HCT116 (cell line): ENCODE results near the gene H19. TPM values are rescaled to one million over a fixed set of nuclear protein-coding genes. Genes with fewer than 3 reads are reported as not detected.
A peak's percentile ranks its signal among the peaks of the same experiment; 100 is the strongest.

ENCODE experiments used
- ATAC-seq: fragments of 200-7000 bp; cut with Tn5 transposase; 2 replicates; pipeline ENCODE4 v1.9.1; 2020; ENCODE audit warnings: mild to moderate bottlenecking, moderate library complexity
- BruUV-seq: library from RNA; stranded (reverse); fragments of 400-500 nt; replicated peaks from 2 replicates; lab custom pipeline; 2021; lab: Mats Ljungman, UMichigan
- CTCF ChIA-PET: fragments of 300-600 bp; sonication (Branson Sonifier 250); formaldehyde crosslinking; loops from one replicate; lab custom pipeline; 2021; ENCODE audit warnings: antibody characterized with exemption; lab: Charles Lee
- POLR2A ChIA-PET: fragments of 300-600, 350-600 bp; sonication (Branson Sonifier 250); formaldehyde crosslinking; loops from one replicate; lab custom pipeline; 2021; ENCODE audit warnings: antibody characterized with exemption; lab: Charles Lee
- RAD21 ChIA-PET, 2 experiments: fragments of 300-600 bp; sonication (Branson Sonifier 250); formaldehyde crosslinking; loops; one replicate each; lab custom pipeline; 2023; ENCODE audit warnings: low total read pairs in 2 of 2; ENCODE audit not compliant: uncharacterized antibody in 2 of 2, unreplicated experiment in 2 of 2, low non-redundant PET in 1 of 2; lab: Charles Lee
- DNase-seq: peaks from one replicate; pipeline ENCODE4 v3.0.0-alpha.2; 2010; ENCODE audit warnings: low read depth, low spot score
- H2AFZ ChIP-seq: fragments of 200-600 bp; shearing (Covaris generic), sonication (generic); 2 replicates; pipeline ENCODE4 v1.6.1; 2017; ENCODE audit warnings: low read depth, mixed run types, mixed read lengths, antibody characterized with exemption, low read length; ENCODE audit not compliant: poor library complexity, severe bottlenecking
- H3K27ac ChIP-seq: 2 replicates; pipeline ENCODE4 v1.5.1; 2012; ENCODE audit warnings: low read depth, low read length
- H3K27me3 ChIP-seq: fragments of 200-600 bp; sonication (generic); 2 replicates; pipeline ENCODE4 v1.6.1; 2016; ENCODE audit warnings: mixed run types, low read length, mixed read lengths; ENCODE audit not compliant: insufficient read depth
- H3K36me3 ChIP-seq, 2 experiments: fragments of 200-500 bp in 1 of 2; fragments of 200-600 bp in 1 of 2; sonication (Bioruptor generic) in 1 of 2; sonication (generic) in 1 of 2; 2 replicates each; pipeline versions ENCODE4 v1.5.1 to v1.6.1; 2014 to 2016; ENCODE audit warnings: low read length in 2 of 2, inconsistent platforms in 1 of 2, mixed read lengths in 1 of 2, mixed run types in 1 of 2; ENCODE audit not compliant: insufficient read depth in 2 of 2, control insufficient read depth in 1 of 2
- H3K4me1 ChIP-seq, 2 experiments: fragments of 200-600 bp in 1 of 2; sonication (generic) in 1 of 2; 2 replicates each; pipeline versions ENCODE4 v1.5.1 to v1.6.1; 2012 to 2017; ENCODE audit warnings: low read length in 2 of 2, inconsistent platforms in 1 of 2, mild to moderate bottlenecking in 1 of 2, mixed read lengths in 1 of 2, mixed run types in 1 of 2, moderate library complexity in 1 of 2; ENCODE audit not compliant: insufficient read depth in 2 of 2, control insufficient read depth in 1 of 2
- H3K4me2 ChIP-seq: fragments of 200-600 bp; sonication (generic); 2 replicates; pipeline ENCODE4 v1.6.1; 2017; ENCODE audit warnings: mixed run types, low read length, mixed read lengths
- H3K4me3 ChIP-seq, 2 experiments: fragments of 200-600 bp in 1 of 2; sonication (generic) in 1 of 2; replicated peaks in 1 of 2; 2 replicates each; pipeline ENCODE4 v1.5.1; 2011 to 2016; ENCODE audit warnings: low read length in 2 of 2, control low read depth in 1 of 2, low read depth in 1 of 2, mild to moderate bottlenecking in 1 of 2, mixed read lengths in 1 of 2, mixed run types in 1 of 2
- H3K79me2 ChIP-seq: fragments of 200-600 bp; sonication (generic); 2 replicates; pipeline ENCODE4 v1.6.1; 2017; ENCODE audit warnings: mild to moderate bottlenecking, mixed run types, low read length, moderate library complexity, mixed read lengths; ENCODE audit not compliant: insufficient read depth
- H3K9ac ChIP-seq: fragments of 200-600 bp; sonication (generic); 2 replicates; pipeline ENCODE4 v1.6.1; 2016; ENCODE audit warnings: low read length, mixed read lengths
- H3K9me2 ChIP-seq: fragments of 200-600 bp; sonication (generic), shearing (Covaris generic); 2 replicates; pipeline ENCODE4 v1.6.1; 2017; ENCODE audit warnings: mixed run types, mild to moderate bottlenecking, moderate library complexity; ENCODE audit not compliant: insufficient read depth
- H3K9me3 ChIP-seq, 2 experiments: fragments of 200-500 bp in 1 of 2; fragments of 200-600 bp in 1 of 2; sonication (Bioruptor generic) in 1 of 2; sonication (generic) in 1 of 2; 2 replicates each; pipeline ENCODE4 v1.6.1; 2014 to 2017; ENCODE audit warnings: low read length in 2 of 2, mixed read lengths in 2 of 2, inconsistent platforms in 1 of 2, low read depth in 1 of 2, mild to moderate bottlenecking in 1 of 2, mixed run types in 1 of 2, moderate library complexity in 1 of 2; ENCODE audit not compliant: control insufficient read depth in 1 of 2, insufficient read depth in 1 of 2
- H4K20me1 ChIP-seq: fragments of 200-600 bp; sonication (generic), shearing (Covaris generic); 2 replicates; pipeline ENCODE4 v1.6.1; 2017; ENCODE audit warnings: mixed run types, mild to moderate bottlenecking, moderate library complexity; ENCODE audit not compliant: insufficient read depth
- CEBPB ChIP-seq: IDR thresholded peaks from 2 replicates; pipeline ENCODE4 v1.6.1; 2012; ENCODE audit warnings: low read depth
- EGR1 ChIP-seq: IDR thresholded peaks from 2 replicates; pipeline ENCODE4 v1.6.1; 2012; ENCODE audit warnings: low read depth
- EZH2phosphoT487 ChIP-seq: fragments of 200-600 bp; IDR thresholded peaks from 2 replicates; pipeline ENCODE4 v1.6.1; 2018; ENCODE audit warnings: antibody characterized with exemption, borderline replicate concordance
- POLR2AphosphoS5 ChIP-seq: IDR thresholded peaks from 2 replicates; pipeline ENCODE4 v1.6.1; 2011; ENCODE audit warnings: mild to moderate bottlenecking, low read depth, low read length, moderate library complexity
- REST ChIP-seq: IDR thresholded peaks from 2 replicates; pipeline ENCODE4 v1.6.1; 2012; ENCODE audit warnings: low read depth
- SIN3A ChIP-seq: IDR thresholded peaks from 2 replicates; pipeline ENCODE4 v1.6.1; 2012; ENCODE audit warnings: low read depth
- YY1 ChIP-seq: IDR thresholded peaks from 2 replicates; pipeline ENCODE4 v1.6.1; 2011; ENCODE audit warnings: low read length, low read depth, moderate library complexity, mild to moderate bottlenecking; ENCODE audit not compliant: insufficient replicate concordance; ENCODE audit errors: extremely low read depth
- ZBTB33 ChIP-seq: IDR thresholded peaks from 2 replicates; pipeline ENCODE4 v1.6.1; 2011; ENCODE audit warnings: mild to moderate bottlenecking, low read length, moderate library complexity; ENCODE audit not compliant: insufficient replicate concordance; ENCODE audit errors: extremely low read depth
- intact Hi-C: fragments of 100-400 bp; cut with micrococcal nuclease; formaldehyde crosslinking; loops from 2 replicates; pipeline ENCODE4 v1.10.0; 2022
- total RNA-seq: library from RNA; stranded (reverse); gene quantifications from one replicate; pipeline ENCODE4 v1.2.1, GENCODE V29; 2021; ENCODE audit not compliant: unreplicated experiment

Gene H19
- total RNA-seq, 1 experiment from 2014 or later = 10.5 TPM

GRCh38 chr11:1948389-1948788 lies 49.3 kb downstream of the H19 start:
- Histone ChIP-seq H3K36me3 (no peaks in the 10 kb centered on the region), H3K9ac (no peak overlapping the region), H4K20me1 (no peaks in the 10 kb centered on the region), H3K4me1 (peaks cover 0 to 5% of the 10 kb centered on the region in 2 experiments; a peak in 1 of 4 replicates), H3K4me3 (no peak overlapping the region), H3K27me3 (no peaks in the 10 kb centered on the region), H3K4me2 (no peak overlapping the region), H3K79me2 (no peaks in the 10 kb centered on the region), H3K9me3 (no peaks in the 10 kb centered on the region), H3K9me2 (no peaks in the 10 kb centered on the region), H2AFZ (no peak overlapping the region), H3K27ac (no peak overlapping the region)
- RAD21 ChIA-PET = interaction anchor here (0.7 to 1.4 kb wide), 2 partner anchors 255 to 296 kb away, joined by 3 to 5 read pairs; no protein-coding TSS in a partner anchor
- CTCF ChIA-PET = interaction anchor here (0.8 to 4.2 kb wide), 10 partner anchors 11 to 296 kb away, joined by 3 to 43 read pairs (median 6); partner anchors contain the start of genes H19 and SYT8
- TF ChIP-seq CEBPB (no peak), ZBTB33 (no peak), POLR2AphosphoS5 (no peak), EGR1 (no peak), SIN3A (no peak), YY1 (no peak), REST (no peak), EZH2phosphoT487 (no peak)
- no TSS peak for BruUV-seq
- POLR2A ChIA-PET = no interaction called here
- ATAC-seq = peak; percentile 23
- no peak for DNase-seq
- intact Hi-C loops = loop anchor here (10.0 kb wide), 1 partner anchor 54 kb away; the partner anchor contains the start of gene PRR33
